AG10803 (cell line): ENCODE results near the gene ZMIZ2.

Experiments
- DNase-seq: peaks from one replicate; pipeline ENCODE4 v3.0.0; 2010; ENCODE audit warnings: low read depth
- H3K4me3 ChIP-seq: 2 replicates; pipeline ENCODE4 v1.5.1; 2011; ENCODE audit warnings: mild to moderate bottlenecking, low read length, control low read depth
- CTCF ChIP-seq: conservative IDR thresholded peaks from 2 replicates; pipeline ENCODE4 v1.5.1; 2011; ENCODE audit warnings: mild to moderate bottlenecking, low read length, control low read depth, inconsistent platforms

The ZMIZ2 gene

GRCh38 chr7:44750921-44751571 lies 2.4 kb downstream of the ZMIZ2 start:
- TF ChIP-seq CTCF = no peak
- H3K4me3 ChIP-seq = no peak overlapping the region
- no peak for DNase-seq

DNA sequence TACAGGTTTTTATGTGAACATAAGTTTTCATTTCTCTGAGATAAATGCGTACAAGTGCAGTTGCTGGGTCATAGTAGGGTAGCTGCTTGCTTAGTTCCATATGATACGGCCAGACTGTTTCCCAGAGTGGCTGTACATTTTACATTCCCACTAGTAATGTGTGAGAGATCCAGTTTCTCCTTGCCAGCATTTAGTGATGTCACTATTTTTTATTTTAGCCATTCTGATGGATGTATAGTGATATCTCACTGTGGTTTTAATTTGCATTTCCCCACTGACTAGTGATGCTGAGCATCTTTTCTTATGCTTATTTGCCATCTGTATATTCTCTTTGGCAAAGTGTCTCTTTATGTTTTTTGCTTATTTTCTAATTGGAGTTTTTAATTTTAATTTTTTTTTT lies 4.2 kb downstream of the ZMIZ2 start:
- TF ChIP-seq CTCF = no peak
- no peak overlapping the region for H3K4me3 ChIP-seq

DNA sequence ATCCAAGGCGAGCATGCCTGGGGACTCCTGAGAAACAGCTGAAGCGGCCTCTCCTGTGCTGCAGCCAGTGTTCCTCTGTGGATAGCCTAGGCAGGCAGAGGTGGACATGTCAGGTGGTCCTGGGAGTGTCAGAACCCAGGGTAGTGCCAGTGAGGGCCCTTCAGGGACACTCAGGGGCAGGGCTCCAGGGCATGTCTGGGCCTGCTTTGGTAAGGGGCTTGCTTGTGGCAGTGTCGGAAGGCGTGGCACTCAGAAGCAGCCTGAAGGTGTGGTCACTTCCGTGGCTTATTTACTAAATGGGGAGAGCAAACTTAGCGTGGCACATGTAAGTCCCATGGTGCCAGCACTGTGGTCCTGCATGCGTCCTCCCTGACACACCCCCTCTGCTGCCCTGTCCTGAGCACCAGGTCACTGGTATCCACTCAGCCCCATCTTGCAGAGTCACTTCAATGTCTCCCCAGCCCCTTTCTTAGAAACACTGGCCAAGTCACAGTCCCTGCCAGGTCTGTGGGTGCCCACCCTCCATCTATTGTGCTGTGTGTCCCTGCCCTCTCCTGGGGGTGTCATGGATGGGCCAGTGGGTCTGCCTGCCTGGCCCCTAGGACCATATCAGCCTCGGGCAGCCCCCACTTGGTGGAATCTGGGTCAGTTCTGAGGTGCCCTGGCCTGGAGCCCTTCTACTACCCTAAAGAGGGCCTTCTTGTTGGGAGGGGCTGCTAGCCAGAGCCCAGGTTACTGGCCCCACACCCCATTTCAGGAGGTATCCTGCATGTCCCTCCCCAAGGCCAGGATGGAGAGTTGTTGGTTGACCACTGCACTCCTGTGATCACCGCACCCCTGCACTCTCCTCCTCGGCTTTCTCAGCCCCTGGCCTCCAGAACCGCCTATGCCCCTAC lies 6.4 kb downstream of the ZMIZ2 start:
- H3K4me3 ChIP-seq = no peak overlapping the region
- no peak for DNase-seq
- TF ChIP-seq CTCF = no peak

More for the DNA sequence above, 4.2 kb downstream of the ZMIZ2 start:
- DNase-seq = no peak

GRCh38 chr7:44755698-44756627 lies 7.3 kb downstream of the ZMIZ2 start:
- DNase-seq = no peak
- no peak for TF ChIP-seq CTCF

GRCh38 chr7:44756904-44757303 lies 8.3 kb downstream of the ZMIZ2 start:
- no peak for DNase-seq
- no peak overlapping the region for H3K4me3 ChIP-seq
- no peak for TF ChIP-seq CTCF

More at GRCh38 chr7:44755698-44756627, 7.3 kb downstream of the ZMIZ2 start:
- no peak overlapping the region for H3K4me3 ChIP-seq

GRCh38 chr7:44757311-44757710 lies 8.7 kb downstream of the ZMIZ2 start:
- no peak for TF ChIP-seq CTCF
- no peak for DNase-seq
- no peak overlapping the region for H3K4me3 ChIP-seq
